GM10266 (cell line): ENCODE results near the gene PLAC9.
A peak's percentile ranks its signal among the peaks of the same experiment; 100 is the strongest.

Source experiments
- DNase-seq: peaks from one replicate; pipeline ENCODE4 v3.0.0; 2012; ENCODE audit errors: extremely low spot score
- CTCF ChIP-seq: IDR thresholded peaks from 2 replicates; pipeline ENCODE4 v1.5.1; 2012; ENCODE audit warnings: mild to moderate bottlenecking, low read depth; ENCODE audit not compliant: control insufficient read depth, insufficient read depth; ENCODE audit errors: missing control alignments

Gene PLAC9

GRCh38 chr10:80187060-80187459 is 54.5 kb downstream of the PLAC9 start:
- no peak for DNase-seq
- no peak for TF ChIP-seq CTCF

- peak; percentile 65 for DNase-seq
- no peak for TF ChIP-seq CTCF
Observed at GRCh38 chr10:80187465-80188409, 55.2 kb downstream of the PLAC9 start.

GRCh38 chr10:80188713-80189112 is 56.2 kb downstream of the PLAC9 start:
- DNase-seq: no peak

GRCh38 chr10:80191589-80192270 is 59.2 kb downstream of the PLAC9 start:
- DNase-seq: no peak
- TF ChIP-seq CTCF: no peak

More at GRCh38 chr10:80188713-80189112, 56.2 kb downstream of the PLAC9 start:
- TF ChIP-seq CTCF: no peak

- DNase-seq: no peak
- no peak for TF ChIP-seq CTCF
Observed at GRCh38 chr10:80192553-80192952, 60.0 kb downstream of the PLAC9 start.

- no peak for DNase-seq
- TF ChIP-seq CTCF: no peak
Observed at GRCh38 chr10:80194373-80195045, 62.0 kb downstream of the PLAC9 start.
